ENCODE measurements around the gene CNTNAP5. TPM values are rescaled to one million over a fixed set of nuclear protein-coding genes. Genes with fewer than 3 reads are reported as not detected.

Gene CNTNAP5
- total RNA-seq, 4 donors from 2014 or later: 0.20 to 1.4 (median 0.68) TPM; not detected in 1

DNA sequence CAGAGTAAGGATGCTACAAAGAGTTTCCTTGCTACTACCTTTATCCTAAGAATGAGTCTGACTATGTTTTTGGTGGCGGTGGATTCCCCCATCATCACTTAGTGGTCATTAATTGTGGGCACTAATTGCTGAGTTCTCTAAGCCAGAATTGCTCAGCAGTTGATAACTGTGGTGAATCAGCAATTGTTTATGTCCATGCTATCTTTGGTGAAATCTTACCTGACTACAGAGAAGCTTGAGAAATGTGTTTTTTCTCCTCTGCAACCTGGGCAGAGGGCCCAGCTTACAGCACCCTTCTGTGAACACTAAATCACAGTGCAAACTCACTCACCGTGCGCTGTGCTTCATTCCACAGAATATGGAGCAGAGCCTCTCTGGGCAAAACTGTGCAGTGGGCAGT lies 683.6 kb downstream of the CNTNAP5 start:
- in situ Hi-C loops (cut with MboI; ENCODE audit: low pct_ligation_motif_present in 1 of 4, low pct_unique_long_range_greater_than_20kb in 1 of 4, low sequenced_read_pairs in 3 of 4): no loop called here
- no peak overlapping the region for H3K27ac ChIP-seq
- H3K9me3 ChIP-seq: no peaks in the 10 kb centered on the region
- DNase-seq: no peak
- no peaks in the 10 kb centered on the region for H3K27me3 ChIP-seq
- no peaks in the 10 kb centered on the region for H3K36me3 ChIP-seq
- intact Hi-C loops (cut with DNase I; ENCODE audit: low total_unique reads): no loop called here
- H3K4me1 ChIP-seq: no peaks in the 10 kb centered on the region
- no peak overlapping the region for H3K4me3 ChIP-seq
- 63 to 65% methylated on average over 1 to 3 of the region's 3 CpGs for WGBS, 2 donors (ENCODE audit: low coverage in 1 of 2)
- TF ChIP-seq POLR2A (IDR thresholded peaks at IDR 0.05) (no peak), EP300 (IDR thresholded peaks at IDR 0.05; ENCODE audit: low read depth) (no peak), POLR2AphosphoS5 (IDR thresholded peaks at IDR 0.05) (no peak)
- TF ChIP-seq, protein P1, sequence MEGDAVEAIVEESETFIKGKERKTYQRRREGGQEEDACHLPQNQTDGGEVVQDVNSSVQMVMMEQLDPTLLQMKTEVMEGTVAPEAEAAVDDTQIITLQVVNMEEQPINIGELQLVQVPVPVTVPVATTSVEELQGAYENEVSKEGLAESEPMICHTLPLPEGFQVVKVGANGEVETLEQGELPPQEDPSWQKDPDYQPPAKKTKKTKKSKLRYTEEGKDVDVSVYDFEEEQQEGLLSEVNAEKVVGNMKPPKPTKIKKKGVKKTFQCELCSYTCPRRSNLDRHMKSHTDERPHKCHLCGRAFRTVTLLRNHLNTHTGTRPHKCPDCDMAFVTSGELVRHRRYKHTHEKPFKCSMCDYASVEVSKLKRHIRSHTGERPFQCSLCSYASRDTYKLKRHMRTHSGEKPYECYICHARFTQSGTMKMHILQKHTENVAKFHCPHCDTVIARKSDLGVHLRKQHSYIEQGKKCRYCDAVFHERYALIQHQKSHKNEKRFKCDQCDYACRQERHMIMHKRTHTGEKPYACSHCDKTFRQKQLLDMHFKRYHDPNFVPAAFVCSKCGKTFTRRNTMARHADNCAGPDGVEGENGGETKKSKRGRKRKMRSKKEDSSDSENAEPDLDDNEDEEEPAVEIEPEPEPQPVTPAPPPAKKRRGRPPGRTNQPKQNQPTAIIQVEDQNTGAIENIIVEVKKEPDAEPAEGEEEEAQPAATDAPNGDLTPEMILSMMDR (IDR thresholded peaks at IDR 0.05): no peak

DNA sequence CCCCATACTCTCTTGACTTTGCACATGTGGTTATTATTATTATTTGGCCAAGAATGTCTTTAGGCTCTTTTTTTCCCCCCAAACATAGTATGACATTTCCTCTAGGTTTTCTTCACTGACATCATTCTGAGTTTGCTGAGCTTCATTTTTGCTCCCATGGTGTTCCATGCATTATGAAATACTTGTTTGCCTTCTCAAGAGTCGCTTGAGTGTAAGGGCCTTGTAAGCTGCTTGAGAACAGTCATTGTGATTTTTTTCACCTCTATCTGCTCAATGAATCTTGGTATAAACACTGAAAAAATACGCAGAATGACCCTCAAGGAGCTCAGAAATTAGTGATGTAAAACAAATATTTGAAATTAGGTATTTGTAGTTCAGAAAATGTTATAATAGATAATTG lies 688.9 kb downstream of the CNTNAP5 start:
- no peaks in the 10 kb centered on the region for H3K27me3 ChIP-seq
- no peak for DNase-seq
- WGBS, 2 donors (ENCODE audit: low coverage in 1 of 2): 0 to 1% methylated on average over 1 to 2 of the region's 2 CpGs
- in situ Hi-C loops (cut with MboI; ENCODE audit: low pct_ligation_motif_present in 1 of 4, low pct_unique_long_range_greater_than_20kb in 1 of 4, low sequenced_read_pairs in 3 of 4): no loop called here
- no peaks in the 10 kb centered on the region for H3K9me3 ChIP-seq
- no peak overlapping the region for H3K4me3 ChIP-seq
- no peak for TF ChIP-seq POLR2A (IDR thresholded peaks at IDR 0.05)
- no peak for TF ChIP-seq POLR2AphosphoS5 (IDR thresholded peaks at IDR 0.05)
- no peak for TF ChIP-seq EP300 (IDR thresholded peaks at IDR 0.05; ENCODE audit: low read depth)
- TF ChIP-seq, protein P1 (IDR thresholded peaks at IDR 0.05): no peak
- H3K36me3 ChIP-seq: no peaks in the 10 kb centered on the region
- H3K27ac ChIP-seq: no peak overlapping the region
- no peaks in the 10 kb centered on the region for H3K4me1 ChIP-seq
- intact Hi-C loops (cut with DNase I; ENCODE audit: low total_unique reads): no loop called here

DNA sequence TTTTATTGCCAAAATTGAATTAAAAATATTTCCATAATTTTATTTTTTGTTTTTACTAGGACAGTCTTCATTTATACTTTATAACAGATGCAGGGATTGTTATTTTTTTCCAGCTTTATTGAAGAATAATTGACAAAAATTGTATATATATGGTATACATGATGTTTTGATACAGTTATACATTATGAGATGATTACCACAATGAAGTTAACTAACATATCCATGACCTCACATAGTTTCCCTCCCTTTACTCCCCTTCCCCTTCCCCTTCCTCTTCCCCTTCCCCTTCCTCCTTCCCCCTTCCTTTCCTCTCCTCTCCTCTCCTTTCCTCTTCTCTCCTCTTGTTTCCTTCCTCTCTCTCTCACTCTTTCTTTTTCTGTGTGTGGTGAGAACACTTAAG lies 700.1 kb downstream of the CNTNAP5 start:
- Histone ChIP-seq H3K27ac (no peak overlapping the region), H3K9me3 (no peaks in the 10 kb centered on the region), H3K4me3 (no peak overlapping the region), H3K4me1 (no peaks in the 10 kb centered on the region), H3K36me3 (no peaks in the 10 kb centered on the region), H3K27me3 (no peaks in the 10 kb centered on the region)
- TF ChIP-seq POLR2A (IDR thresholded peaks at IDR 0.05): no peak
- TF ChIP-seq POLR2AphosphoS5 (IDR thresholded peaks at IDR 0.05): no peak
- TF ChIP-seq, protein P1 (IDR thresholded peaks at IDR 0.05): no peak
- TF ChIP-seq EP300 (IDR thresholded peaks at IDR 0.05; ENCODE audit: low read depth): no peak
- DNase-seq: no peak
- in situ Hi-C loops (cut with MboI; ENCODE audit: low pct_ligation_motif_present in 1 of 4, low pct_unique_long_range_greater_than_20kb in 1 of 4, low sequenced_read_pairs in 3 of 4): no loop called here
- intact Hi-C loops (cut with DNase I; ENCODE audit: low total_unique reads): no loop called here

DNA sequence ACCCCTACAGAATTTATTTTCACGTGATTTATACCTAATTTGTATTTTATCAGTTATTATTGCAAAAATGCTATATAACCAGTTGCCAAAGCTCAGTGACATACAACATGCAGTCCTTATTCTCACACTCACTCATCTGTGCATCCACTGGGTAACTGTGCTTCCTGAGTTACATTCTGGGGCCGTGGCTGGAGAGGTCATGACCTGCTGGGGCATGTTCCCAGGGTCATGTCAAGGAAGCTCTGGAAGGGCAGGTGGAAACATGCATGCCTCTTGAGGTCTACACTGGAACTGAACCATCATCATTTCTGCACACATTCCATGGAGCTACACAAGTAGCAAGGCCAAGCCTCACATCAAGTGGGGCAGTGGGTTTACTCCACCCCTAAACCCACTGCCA lies 715.5 kb downstream of the CNTNAP5 start:
- DNase-seq: no peak
- Histone ChIP-seq H3K36me3 (no peaks in the 10 kb centered on the region), H3K4me1 (no peaks in the 10 kb centered on the region), H3K27me3 (no peaks in the 10 kb centered on the region), H3K27ac (no peak overlapping the region), H3K4me3 (no peak overlapping the region), H3K9me3 (no peaks in the 10 kb centered on the region)
- in situ Hi-C loops (cut with MboI; ENCODE audit: low pct_ligation_motif_present in 1 of 4, low pct_unique_long_range_greater_than_20kb in 1 of 4, low sequenced_read_pairs in 3 of 4) (no loop called here), intact Hi-C loops (cut with DNase I; ENCODE audit: low total_unique reads) (no loop called here)
- WGBS, 2 donors (ENCODE audit: low coverage in 1 of 2): 54 to 89% methylated on average over 1 to 2 of the region's 2 CpGs
- TF ChIP-seq POLR2AphosphoS5 (IDR thresholded peaks at IDR 0.05) (no peak), EP300 (IDR thresholded peaks at IDR 0.05; ENCODE audit: low read depth) (no peak), POLR2A (IDR thresholded peaks at IDR 0.05) (no peak)
- TF ChIP-seq, protein P1 (IDR thresholded peaks at IDR 0.05): no peak
